Measurements from ENCODE around the gene GSG1L2.

Gene GSG1L2

DNA sequence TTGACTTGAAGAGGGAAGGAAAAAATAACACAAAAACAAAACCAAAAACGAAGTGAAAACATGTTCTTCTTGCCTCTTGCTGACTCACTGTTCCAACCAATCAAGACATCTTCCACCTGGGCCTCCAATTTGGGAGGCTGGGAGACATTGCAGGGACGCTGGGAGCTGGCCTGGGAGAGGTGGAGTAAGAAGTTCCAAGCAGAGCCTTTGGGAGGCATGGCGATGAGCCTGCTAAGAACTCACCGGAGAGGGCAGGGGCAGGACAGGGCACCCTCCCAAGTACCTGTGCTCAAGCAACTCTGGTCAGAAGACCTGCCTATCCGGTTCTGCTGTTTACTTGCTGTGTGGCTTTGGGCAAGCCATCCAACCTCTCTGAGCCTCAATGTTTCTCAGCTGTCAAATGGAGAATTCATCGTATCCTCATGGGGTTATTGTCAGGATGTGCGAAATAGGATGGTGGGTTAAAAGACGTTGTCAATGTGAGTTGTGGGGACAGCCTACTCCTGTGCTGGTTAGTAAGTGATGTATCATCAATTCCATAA, 3.0 kb upstream of the GSG1L2 start:
- no peak for DNase-seq

DNA sequence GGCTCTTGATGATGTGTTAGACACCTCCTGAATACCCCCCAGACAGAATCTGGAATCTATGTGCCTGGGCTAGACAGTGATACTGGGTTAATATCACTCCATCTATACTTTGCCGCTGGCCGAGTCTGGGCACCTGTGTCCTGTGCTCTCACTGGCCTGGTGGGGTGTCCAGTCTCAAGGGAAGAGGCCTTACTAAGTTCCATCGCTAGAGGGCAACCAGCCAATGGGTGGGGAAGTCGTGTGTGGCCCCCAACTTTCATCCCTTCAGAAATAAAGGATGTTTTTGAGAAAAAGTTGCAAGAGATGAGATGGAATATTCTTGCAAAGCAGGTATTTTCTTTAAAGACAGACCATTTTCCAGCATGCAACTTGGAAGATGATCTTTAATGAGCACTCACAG, 2.2 kb upstream of the GSG1L2 start:
- DNase-seq = no peak

DNA sequence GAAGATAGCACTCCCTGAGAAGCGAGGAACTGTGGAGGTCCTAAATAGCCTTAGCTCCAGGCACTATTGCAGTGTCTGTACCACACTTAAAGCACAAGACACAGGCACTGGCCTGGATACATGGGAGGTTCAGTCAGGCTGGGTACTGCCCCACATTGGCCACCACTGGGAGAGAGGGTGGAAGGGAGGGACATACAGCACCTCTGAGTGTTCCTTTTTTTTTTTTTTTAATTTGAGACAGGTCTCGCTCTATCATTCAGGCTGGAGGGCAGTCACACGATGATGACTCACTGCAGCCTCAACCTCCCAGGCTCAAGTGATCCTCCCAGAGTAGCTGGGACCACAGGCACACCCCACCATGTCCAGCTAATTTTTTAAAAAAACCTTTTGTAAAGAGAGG, 1.4 kb downstream of the GSG1L2 start:
- DNase-seq = no peak

DNA sequence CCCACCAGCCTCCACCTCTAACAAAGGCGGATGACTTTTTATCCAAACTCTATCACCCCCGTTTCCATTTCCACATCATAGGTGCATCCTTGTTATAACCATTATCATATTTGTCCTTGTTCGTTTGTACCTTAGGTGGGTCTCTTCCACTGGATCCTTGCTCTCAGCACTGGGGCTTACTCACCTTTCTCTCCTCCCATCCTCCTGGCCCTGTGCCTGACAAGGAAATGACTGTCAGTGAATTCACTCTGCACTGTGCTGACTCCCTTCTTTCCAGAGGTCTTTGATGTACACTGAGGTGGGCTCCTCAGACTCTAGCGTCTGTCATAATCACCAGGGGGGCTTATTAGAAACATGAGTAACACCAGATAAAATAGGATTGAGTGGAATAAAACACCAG, 3.1 kb downstream of the GSG1L2 start:
- no peak for DNase-seq

DNA sequence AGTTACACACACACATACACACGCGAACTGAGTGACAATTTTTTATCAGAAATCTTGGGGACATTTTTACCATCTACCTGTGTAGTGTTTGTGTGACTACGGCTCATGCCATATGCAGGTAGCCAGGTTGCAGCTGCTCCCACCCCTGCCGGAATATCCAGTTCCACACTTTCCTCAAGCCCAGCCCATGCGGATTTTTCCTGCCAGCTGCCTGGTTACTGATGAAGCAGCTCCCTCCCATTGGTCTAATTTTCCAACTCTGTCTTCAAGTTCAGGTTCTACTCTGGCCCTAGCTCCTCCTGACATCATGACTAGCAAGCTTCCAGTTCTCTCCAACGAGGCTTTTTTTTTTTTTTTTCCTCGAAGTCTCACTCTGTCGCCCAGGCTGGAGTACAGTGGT, 4.8 kb downstream of the GSG1L2 start:
- no peak for DNase-seq

DNA sequence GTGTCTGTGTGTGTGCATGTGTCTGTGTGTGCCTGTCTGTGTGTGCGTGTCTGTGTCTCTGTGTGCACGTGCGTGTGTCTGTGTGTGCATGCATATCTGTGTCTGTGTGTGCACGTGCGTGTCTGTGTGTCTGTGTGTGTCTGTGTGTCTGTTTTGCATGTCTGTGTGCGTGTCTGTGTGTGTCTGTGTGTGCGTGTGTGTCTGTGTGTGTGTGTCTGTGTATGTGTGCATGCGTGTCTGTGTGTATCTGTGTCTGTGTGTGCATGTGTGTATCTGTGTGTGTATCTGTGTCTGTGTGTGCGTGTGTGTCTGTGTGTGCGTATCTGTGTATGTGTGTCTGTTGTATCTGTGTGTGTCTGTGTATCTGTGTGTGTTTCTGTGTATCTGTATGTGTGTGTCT, 5.4 kb downstream of the GSG1L2 start:
- DNase-seq = no peak

DNA sequence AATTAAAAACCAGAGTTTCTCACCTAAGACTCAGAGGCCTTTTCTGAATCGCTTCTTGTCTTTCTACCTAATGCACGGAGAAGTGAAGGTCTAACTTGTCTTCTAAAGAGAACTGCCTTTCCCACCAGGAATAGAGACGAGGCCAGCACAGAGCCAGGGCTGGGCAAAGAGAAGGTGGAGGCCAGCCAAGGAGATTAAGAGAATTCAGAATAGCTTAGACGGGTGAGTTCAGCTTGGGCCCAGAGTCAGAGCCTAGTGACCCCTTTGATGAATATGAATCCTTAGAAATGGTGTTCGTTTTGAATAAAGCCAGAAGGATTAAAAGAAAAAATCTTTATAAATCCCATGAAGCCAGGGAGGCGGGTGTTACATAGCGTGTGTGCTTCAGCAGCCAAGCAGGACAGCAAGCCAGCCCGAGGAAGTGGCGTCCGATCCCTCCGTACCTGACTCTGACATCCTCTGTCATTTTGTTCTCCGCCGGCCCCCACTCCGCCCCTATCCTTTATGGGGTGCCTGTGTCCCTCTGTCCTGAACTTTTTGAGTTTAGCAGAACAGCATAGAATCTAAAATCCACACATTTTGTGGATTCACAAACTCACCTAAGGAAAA, 7.4 kb downstream of the GSG1L2 start:
- DNase-seq = no peak

DNA sequence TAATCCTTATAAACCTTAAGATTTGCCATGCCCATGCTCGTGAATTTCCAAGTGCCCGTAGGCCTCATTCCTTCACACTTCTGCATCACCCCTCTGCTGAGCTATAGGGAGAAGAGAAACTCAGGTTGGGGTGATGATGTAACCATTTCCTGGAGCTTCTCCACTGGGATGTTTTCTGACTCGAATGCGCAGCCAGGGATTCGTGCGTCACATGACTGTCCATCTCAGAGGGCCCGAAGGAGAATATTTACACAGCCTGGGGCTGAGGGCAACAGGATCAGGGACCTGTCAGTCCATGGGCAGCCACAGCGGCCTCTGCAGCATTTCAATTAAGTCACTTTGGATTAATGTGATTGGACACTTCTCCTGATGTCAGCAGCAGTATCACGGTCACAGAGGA, 8.7 kb downstream of the GSG1L2 start:
- DNase-seq = no peak

DNA sequence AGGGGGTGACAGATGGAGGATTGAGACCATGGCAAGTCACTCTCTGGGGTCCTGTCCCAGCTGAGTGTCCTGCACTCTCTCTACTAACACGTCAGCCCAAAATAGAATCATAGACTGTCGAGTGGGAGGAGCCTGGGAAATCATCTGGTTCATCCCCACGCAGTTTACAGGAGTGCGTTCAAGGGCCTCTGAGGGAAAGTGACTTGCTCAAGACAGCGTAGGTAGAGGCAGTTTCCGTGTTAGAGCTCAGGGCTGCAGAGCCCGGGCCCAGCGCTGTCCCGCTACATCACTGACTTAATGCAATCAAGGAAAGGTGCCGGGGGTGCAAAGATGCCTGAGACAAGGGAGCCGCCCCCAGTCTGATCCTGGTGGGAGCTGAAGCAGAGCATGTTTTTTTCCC, 10.3 kb downstream of the GSG1L2 start:
- no peak for DNase-seq

DNA sequence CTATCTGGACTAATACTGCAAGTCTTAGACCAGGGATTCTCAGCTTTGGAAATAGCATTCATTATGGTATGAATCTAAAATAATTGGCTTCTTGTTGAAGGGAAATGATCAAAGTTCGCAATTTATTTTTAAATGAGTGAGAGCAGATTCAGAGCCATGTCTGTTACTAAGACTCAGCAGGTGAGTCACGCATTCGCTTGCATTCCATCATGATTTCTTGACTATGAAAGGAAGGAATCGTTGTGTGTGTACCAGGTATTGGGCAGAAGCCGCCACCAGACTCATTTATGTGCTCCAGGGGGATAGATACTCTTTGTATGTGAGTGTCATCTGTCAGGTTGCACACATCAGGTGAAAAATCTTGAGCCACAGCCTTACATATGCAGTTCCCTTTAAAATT, 10.8 kb downstream of the GSG1L2 start:
- no peak for DNase-seq

DNA sequence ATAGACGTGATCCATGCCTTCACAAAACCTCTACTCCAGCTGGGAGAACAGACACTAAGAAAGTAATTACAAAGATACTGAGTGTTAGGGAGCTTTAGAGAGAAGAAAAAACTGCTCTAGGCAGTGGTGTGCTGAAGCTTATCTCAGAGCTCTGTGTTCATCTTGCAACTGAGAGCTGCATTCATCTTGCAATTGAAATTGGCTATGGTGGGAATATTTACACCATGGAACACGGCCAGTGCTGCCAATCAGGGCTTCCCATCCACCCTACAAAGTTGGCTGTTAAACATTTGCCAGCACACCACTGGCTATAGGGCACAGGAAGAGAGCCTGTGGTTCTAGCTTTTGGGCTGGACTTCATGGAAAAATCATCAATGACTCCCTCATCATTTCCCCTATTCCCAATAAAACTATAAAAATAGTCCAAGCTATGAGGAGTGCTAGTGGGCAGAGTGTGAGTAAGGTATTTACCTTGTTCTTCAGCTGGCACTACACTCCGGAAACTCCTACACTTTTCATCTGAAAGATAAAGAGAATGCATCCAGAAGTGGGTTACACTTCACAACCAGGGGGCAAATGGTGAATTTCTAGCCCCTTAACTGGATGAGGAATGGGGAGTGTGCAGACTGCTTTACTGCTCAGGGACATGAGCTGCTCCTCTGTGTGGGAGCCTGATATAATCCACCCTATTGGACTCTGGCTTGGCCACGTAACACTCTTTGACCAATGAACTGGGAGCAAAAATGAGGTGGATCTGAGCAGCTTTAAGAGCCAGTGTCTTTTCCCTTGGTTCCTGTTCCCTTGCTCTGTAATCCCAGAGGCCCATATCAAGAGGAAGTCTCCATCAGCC, 11.6 kb downstream of the GSG1L2 start:
- DNase-seq = no peak

DNA sequence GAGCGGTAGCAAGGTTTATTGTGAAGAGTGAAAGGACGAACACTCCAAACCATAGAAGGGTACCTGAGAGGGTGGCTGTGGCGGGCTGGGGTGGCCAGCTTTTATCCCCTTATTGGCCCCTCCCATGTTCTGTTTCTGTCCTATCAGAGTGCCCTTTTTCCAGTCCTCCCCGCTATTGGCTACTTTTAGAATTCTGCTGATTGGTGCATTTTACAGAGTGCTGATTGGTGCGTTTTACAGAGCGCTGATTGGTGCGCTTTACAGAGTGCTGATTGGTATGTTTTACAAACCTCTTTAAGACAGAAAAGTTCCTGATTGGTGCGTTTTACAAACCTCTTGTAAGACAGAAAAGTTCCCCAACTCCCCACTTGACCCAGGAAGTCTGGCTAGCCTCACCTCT, 12.5 kb downstream of the GSG1L2 start:
- no peak for DNase-seq

DNA sequence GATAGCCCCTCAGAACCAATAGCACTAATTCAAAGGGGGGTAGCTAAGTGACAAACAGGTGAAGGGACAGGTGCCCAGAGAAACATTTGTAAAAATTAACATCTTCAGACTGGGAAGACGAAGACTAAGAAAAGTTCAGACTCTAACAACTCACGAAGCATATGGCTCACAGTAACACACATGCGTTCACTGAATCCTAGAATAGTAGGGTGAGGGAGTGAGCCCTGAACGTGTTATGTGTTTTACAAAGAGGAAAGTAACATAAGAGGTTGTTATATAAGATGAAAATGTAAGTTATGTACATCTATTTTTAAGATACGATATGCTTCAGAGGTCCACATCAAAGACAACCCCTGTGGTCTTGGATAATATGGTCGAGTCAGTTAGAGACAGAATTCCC, 15.2 kb downstream of the GSG1L2 start:
- DNase-seq = no peak

DNA sequence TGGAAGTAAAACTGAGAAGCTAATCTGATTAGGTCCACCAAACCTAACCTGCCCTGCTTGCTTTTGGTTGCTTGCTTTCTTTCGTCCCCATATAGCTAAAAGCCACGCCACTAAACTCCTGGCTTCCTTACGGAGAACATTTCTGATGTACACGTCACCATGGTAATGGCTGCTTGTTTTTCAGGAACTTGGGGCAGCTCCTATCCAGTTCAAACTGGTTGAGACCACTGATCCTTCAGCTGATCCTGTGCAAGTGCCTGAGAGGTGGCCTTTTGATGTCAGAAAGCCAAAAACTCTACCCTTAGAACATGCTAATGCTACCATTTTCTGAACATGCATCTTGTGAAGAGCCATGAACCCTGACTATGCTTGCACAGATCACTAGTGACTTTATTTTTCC, 16.1 kb downstream of the GSG1L2 start:
- no peak for DNase-seq

DNA sequence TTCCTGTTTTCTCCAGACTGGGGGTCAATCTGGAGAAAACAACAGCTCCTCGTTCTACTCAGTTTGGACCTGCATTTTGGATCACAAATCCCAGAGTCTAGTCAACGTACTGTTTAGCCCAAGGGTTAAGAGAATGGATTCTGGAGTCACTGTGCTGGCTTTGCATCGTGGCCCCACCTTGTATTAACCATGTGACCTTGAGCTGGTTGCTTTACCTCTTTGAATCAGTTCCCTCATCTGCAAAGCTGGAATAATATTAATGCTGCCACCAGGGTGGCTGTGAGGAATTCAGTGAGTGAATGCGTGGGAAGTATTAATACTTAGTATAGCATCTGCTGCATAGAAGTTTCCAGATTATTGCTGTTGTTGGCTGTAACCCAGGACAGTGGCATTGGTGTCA, 19.2 kb downstream of the GSG1L2 start:
- no peak for DNase-seq

DNA sequence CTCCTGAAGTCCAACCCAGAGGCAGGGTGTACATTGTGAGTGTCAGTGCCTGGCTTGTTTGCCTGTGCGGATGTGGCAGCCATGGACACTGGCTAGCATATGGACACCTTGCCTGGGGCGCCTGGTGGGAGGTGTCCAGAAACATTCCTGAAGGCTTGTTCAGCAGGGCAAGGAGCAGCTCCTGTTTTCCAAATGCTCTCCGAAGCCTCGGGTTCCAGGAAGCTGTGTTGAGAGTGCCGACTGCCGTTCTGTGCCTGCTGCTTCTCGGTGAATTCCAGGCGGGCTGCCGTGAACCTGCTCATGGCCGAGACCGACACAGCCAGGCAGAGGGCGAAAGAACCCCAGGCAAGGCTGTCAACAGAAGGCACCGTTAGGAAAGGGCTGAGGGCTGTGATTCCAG, 19.6 kb downstream of the GSG1L2 start:
- DNase-seq = no peak

DNA sequence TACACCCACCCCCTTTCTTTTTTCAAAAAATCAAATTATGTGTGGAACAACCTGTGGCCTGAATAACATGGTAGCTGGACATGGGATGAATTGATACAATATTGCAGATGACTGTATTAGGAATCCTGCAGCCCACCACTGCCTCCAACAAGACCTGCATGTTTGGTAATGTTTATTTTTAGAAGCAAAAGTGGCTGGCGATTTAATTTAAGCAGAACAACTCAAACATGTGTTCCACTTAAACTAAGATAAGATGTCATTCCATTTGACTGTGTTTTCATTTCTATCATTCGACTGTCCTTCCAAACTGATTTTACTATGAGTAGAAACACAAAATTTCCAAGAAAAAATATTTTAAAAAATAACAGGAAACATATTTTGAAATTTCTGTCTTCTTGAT, 20.4 kb downstream of the GSG1L2 start:
- DNase-seq = no peak

DNA sequence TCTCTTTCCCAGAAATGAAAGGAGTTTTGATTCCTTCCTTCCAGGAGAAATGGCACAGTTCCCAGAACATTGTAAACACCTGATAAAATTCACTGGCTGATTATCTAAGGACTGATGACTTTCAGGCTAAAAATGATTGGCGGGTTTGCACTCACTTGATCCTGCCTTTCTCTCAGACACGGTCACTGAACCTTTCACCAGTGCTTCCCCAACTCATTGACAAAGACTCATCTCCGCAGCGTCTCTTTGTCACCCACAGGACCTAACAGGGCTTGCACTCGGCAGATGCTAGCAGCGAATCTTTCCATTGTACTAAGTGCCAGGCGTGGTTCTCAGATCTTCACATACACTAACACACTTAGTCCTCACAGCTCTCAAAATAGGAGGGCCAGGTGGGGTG, 23.2 kb downstream of the GSG1L2 start:
- DNase-seq = no peak

DNA sequence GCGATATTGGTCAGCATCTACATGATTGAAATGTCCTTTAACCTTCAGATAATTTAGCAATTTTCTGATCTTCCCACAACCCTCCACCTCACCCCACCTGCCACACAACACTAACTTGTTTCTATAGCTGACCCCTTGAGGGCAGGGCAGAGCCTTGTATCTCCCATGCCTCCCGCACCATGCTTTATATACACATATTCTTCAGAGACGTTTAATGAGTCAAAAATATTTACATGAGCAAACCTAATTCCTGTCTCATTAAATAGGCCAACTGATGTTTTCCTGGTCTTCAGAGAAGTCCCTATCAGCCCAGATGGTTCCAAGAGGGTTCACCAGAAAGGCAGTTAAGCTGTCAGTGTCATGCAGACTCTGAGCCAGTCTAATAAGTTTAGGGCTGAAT, 23.9 kb downstream of the GSG1L2 start:
- no peak for DNase-seq

DNA sequence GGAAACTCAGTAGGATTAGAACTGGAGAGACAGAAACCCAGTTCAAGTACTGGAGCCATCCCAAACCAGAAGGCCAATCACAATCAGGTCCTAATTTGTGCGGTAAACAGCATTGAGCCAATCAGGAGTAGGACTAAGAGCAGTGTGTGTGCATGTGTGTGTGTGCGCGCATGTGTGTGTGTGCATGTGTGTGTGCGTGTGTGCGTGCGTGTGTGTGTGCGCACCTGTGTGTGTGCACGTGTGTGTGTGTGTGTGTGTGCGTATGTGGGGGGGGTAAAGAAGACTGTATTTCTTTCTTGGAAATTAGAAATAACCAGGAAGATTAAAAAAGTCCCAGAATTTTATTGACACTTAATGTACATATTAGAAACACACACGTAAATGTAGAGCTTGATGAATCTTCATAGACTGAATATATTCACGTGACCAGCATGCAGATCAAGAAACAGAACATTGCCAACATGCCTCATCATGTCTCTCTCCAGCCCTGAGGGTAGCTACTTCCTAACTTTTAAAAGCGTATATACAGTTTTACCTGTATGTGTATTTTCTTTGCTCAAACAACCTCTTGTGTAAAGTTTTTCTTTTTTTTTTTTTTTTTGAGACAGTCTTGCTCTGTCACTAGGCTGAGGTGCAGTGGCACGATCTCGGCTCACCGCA, 29.6 kb downstream of the GSG1L2 start:
- no peak for DNase-seq

DNA sequence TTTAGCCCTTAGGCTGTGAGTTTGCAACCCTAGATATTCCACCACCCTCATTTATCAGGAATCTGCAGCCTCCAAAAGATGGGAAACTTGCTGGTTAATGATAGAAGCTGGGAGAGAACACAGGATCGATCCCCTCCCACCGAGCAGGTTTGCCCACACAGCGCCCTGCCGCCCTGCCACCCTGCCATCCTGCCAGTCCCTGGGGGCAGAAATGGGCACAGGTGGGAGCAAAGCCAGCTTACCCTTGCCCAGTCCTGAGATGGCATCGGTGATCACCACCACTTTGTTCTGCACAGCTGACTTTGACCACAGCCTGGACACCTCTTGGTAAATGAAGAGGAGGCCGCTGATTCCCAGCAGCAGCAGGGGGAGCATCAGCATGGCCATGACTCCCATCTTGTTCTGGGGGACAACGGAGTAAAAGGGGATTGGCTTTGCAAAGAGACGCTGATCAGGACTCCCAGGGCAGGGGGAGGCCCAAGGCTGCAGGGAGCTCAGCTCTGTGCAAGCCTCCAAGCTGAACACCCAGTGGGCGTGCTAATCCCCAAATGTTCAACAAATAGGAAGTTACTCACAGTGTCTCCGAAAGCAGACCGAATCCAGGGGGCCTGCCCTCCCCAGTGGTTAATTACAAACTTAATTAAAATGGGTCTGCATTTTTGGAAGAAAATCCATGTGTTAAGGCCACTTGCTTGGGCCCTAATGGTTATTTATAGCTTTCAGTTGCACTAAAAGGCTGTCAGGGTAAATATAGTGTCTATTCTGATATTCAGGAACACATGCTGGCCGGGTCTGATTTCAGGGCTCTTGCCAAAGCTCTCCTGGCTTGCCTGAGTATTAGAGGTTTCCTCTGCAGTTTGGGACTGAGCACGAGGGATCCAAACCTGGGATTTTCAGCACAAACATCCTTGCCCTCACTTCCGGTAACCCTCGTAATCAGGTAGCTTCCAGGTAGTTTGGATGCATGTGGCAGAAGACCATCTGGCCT, 30.7 kb downstream of the GSG1L2 start, which contains the start of gene DHRS7C:
TSS of gene DHRS7C (minus strand) at position 704 of the 988 bp plus-strand sequence. CDS start at position 396, 308 bp downstream.
- DNase-seq = no peak

DNA sequence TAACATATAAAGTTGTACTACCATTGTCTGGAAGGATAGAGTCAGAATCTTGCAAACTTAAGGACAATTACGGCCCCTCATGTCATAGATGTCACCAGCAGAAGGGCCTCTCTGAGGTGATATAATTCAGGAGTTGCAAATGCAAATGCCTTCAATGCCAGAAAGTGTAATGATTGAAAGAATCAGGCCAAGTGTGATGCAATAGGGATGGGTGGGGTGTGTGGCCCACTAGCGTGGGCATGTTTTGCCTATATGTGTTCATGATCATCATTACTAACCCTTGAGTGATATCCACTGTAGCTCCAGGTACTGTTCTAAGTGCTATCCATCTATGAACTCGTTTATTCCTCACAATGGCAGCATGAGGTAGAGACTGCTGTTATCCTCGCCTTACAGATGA, 31.6 kb downstream of the GSG1L2 start:
- no peak for DNase-seq

DNA sequence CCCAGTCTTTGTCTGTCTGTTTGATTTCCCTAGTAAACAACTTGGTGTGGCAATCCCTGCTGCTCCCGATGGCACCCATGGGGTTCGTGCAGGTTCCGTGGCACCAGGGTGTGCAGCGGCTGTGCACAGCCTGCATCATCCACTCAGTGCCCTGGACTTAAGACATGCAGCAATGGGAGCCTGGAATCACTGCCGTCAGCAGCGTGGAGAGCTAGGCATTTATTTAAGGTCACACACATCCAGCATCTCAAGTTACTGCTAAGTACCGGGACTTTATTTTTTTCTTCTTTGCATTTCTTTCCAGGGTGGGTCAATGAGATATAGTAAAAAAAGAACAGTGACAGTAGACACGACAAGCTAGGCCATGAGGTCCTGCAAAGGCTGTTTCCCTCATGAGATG, 33.3 kb downstream of the GSG1L2 start:
- no peak for DNase-seq

Measured in activated gamma-delta T cell treated with Interleukin-2 at 50 U/mL for 16 hours (primary cell).